ENCODE data around the gene SPATA16. TPM values are rescaled to one million over a fixed set of nuclear protein-coding genes. Genes with fewer than 3 reads are reported as not detected.

Gene SPATA16
- total and polyA plus RNA-seq, 2 donors (not counting 3 experiments of a cell fraction or from before 2014, with no cell fraction given) = not detected

DNA sequence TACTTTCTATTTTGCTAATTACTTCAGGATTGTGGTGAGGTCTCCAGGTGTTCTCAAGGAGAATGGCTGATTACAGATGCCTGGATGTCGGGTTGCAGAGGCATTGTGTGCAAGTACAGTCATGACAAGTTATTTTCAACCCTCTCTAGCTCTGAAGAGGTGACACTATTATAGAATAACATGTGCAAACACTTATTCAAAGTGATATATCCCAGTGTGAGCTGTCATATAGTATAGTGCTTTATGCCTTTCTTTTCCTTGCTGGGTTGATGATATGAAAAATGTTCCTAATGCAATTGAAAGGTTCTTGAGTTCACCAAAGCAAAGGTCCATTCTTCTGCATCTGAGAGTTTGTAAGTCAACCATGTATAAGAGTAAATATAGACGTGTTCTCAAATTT is 167.2 kb downstream of the SPATA16 start:
- Histone ChIP-seq H3K79me2 (ENCODE audit: control insufficient read depth, insufficient read depth, low read length) (no peaks in the 10 kb centered on the region), H3K4me2 (ENCODE audit: insufficient read depth, low read length) (no peak overlapping the region), H3K27me3 (ENCODE audit: control insufficient read depth in 2 of 2, insufficient read depth in 2 of 2, low read length in 2 of 2) (no peaks in the 10 kb centered on the region), H3K9me1 (replicated peaks; ENCODE audit: control insufficient read depth, extremely low read depth, insufficient read depth, low read length) (no peaks in the 10 kb centered on the region), H3K9ac (replicated peaks; ENCODE audit: extremely low read depth, insufficient read depth, low read length) (no peak overlapping the region), H3K9me3 (replicated peaks; ENCODE audit: control insufficient read depth, insufficient read depth, low read length) (no peaks in the 10 kb centered on the region), H3K4me1 (ENCODE audit: control insufficient read depth, extremely low read depth, insufficient read depth, low read length) (no peaks in the 10 kb centered on the region), H2AFZ (ENCODE audit: low read depth, low read length) (no peak overlapping the region), H3K27ac (ENCODE audit: insufficient read depth, low read depth, low read length) (no peak overlapping the region), H3K36me3 (ENCODE audit: control insufficient read depth in 2 of 2, extremely low read depth in 1 of 2, insufficient read depth in 2 of 2, low read length in 2 of 2) (no peaks in the 10 kb centered on the region), H3K4me3 (replicated peaks in 1 of 3; ENCODE audit: insufficient read depth in 1 of 3, low read depth in 1 of 3, low read length in 3 of 3) (no peak overlapping the region), H4K20me1 (replicated peaks; ENCODE audit: control insufficient read depth, extremely low read depth, insufficient read depth, low read length) (no peaks in the 10 kb centered on the region)
- ChIA-PET CTCF (interaction anchor here (0.6 to 1.6 kb wide), 4 partner anchors 11 to 137 kb away, joined by 3 to 4 read pairs (median 4); no protein-coding TSS in a partner anchor), POLR2A (no interaction called here)
- intact Hi-C loops (cut with micrococcal nuclease) = no loop called here
- DNase-seq (ENCODE audit: low read depth, low spot score) (no peak), FAIRE-seq (no peak)
- dilution Hi-C loops (cut with MboI; ENCODE audit: extremely low pct_ligation_motif_present, low sequenced_read_pairs) = no loop called here
- TF ChIP-seq JUN (IDR thresholded peaks at IDR 0.05; ENCODE audit: borderline replicate concordance, insufficient read depth, insufficient read length, low read depth) = no peak
- no peak for TF ChIP-seq FOS (IDR thresholded peaks at IDR 0.05; ENCODE audit: borderline replicate concordance, insufficient read depth, low read length)
- TF ChIP-seq GATA2 (IDR thresholded peaks at IDR 0.05; ENCODE audit: insufficient read depth, insufficient read length, low read depth, low read length) = no peak
- TF ChIP-seq, protein P1, sequence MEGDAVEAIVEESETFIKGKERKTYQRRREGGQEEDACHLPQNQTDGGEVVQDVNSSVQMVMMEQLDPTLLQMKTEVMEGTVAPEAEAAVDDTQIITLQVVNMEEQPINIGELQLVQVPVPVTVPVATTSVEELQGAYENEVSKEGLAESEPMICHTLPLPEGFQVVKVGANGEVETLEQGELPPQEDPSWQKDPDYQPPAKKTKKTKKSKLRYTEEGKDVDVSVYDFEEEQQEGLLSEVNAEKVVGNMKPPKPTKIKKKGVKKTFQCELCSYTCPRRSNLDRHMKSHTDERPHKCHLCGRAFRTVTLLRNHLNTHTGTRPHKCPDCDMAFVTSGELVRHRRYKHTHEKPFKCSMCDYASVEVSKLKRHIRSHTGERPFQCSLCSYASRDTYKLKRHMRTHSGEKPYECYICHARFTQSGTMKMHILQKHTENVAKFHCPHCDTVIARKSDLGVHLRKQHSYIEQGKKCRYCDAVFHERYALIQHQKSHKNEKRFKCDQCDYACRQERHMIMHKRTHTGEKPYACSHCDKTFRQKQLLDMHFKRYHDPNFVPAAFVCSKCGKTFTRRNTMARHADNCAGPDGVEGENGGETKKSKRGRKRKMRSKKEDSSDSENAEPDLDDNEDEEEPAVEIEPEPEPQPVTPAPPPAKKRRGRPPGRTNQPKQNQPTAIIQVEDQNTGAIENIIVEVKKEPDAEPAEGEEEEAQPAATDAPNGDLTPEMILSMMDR (IDR thresholded peaks at IDR 0.05; ENCODE audit: extremely low read depth in 1 of 2, insufficient read depth in 1 of 2, low read depth in 1 of 2, low read length in 2 of 2) = no peak
- no peak for TF ChIP-seq POLR2A (IDR thresholded peaks at IDR 0.05; ENCODE audit: low read depth, low read length)
- TF ChIP-seq, protein P2, sequence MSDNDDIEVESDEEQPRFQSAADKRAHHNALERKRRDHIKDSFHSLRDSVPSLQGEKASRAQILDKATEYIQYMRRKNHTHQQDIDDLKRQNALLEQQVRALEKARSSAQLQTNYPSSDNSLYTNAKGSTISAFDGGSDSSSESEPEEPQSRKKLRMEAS (IDR thresholded peaks at IDR 0.05; ENCODE audit: insufficient read depth, insufficient read length) = no peak
- TF ChIP-seq EZH2 (IDR thresholded peaks at IDR 0.05; ENCODE audit: borderline replicate concordance, low read depth, low read length, severe bottlenecking) = no peak
- no peak for TF ChIP-seq POLR2AphosphoS5 (IDR thresholded peaks at IDR 0.05; ENCODE audit: insufficient read depth, low read depth, low read length)
- no peak for TF ChIP-seq MYC (IDR thresholded peaks at IDR 0.05; ENCODE audit: low read depth, low read length)
- no TSS peak for BruUV-seq (replicated peaks)
